Stimulated activated CD8-positive, alpha-beta memory T cell treated with anti-CD3 and anti-CD28 coated beads, Interleukin-15, amount 100 ng/mL, for 4 hours (primary cell): ENCODE data around the gene USP13.

ENCODE experiments used
- DNase-seq, 2 donors: peaks; one replicate each; pipeline ENCODE4 v3.0.0-alpha.2; 2020; ENCODE audit warnings: low read depth in 2 of 2

The USP13 gene

GRCh38 chr3:179796421-179796820 is 143.6 kb downstream of the USP13 start:
- DNase-seq, result no peak

- no peak for DNase-seq
Measured at GRCh38 chr3:179797192-179797591, 144.4 kb downstream of the USP13 start.

- DNase-seq, result no peak
Measured at GRCh38 chr3:179801263-179801662, 148.4 kb downstream of the USP13 start.

GRCh38 chr3:179801856-179802255 is 149.0 kb downstream of the USP13 start:
- DNase-seq, result no peak

- no peak for DNase-seq
Measured at GRCh38 chr3:179806177-179806576, 153.3 kb downstream of the USP13 start.

GRCh38 chr3:179807588-179807987 is 154.7 kb downstream of the USP13 start:
- DNase-seq, result no peak

GRCh38 chr3:179809639-179810038 is 156.8 kb downstream of the USP13 start:
- no peak for DNase-seq

GRCh38 chr3:179811321-179812095 is 158.7 kb downstream of the USP13 start:
- DNase-seq, result no peak

- no peak for DNase-seq
Measured at GRCh38 chr3:179812096-179812382, 159.2 kb downstream of the USP13 start.

GRCh38 chr3:179819379-179819778 is 166.5 kb downstream of the USP13 start:
- DNase-seq, result no peak

GRCh38 chr3:179822296-179822695 is 169.5 kb downstream of the USP13 start:
- DNase-seq, result no peak

GRCh38 chr3:179825527-179826246 is 172.8 kb downstream of the USP13 start:
- DNase-seq, result no peak

- DNase-seq, result no peak
Measured at GRCh38 chr3:179826247-179826637, 173.4 kb downstream of the USP13 start.

GRCh38 chr3:179828738-179829137 is 175.9 kb downstream of the USP13 start:
- DNase-seq, result no peak

- DNase-seq, result no peak
Measured at GRCh38 chr3:179829401-179829800, 176.6 kb downstream of the USP13 start.

GRCh38 chr3:179832333-179832854 is 179.6 kb downstream of the USP13 start:
- DNase-seq, result no peak

- no peak for DNase-seq
Measured at GRCh38 chr3:179833294-179833693, 180.5 kb downstream of the USP13 start.

GRCh38 chr3:179837374-179837773 is 184.5 kb downstream of the USP13 start:
- DNase-seq, result no peak
